Keratinocyte (primary cell): ENCODE measurements around the gene GRAMD2A.

ENCODE experiments used
- EZH2 ChIP-seq: IDR thresholded peaks from one replicate; pipeline ENCODE4 v1.6.1; 2012; ENCODE audit warnings: inconsistent platforms, mild to moderate bottlenecking, low read length, moderate library complexity
- TF ChIP-seq, protein P1 (sequence below), 3 experiments: IDR thresholded peaks in 1 of 3; conservative IDR thresholded peaks in 1 of 3; optimal IDR thresholded peaks in 1 of 3; 2 replicates in 2 of 3; 3 replicates in 1 of 3; pipeline versions ENCODE3 to v1.5.1; 2011; ENCODE audit warnings: low read length in 3 of 3, mild to moderate bottlenecking in 3 of 3, moderate library complexity in 2 of 3, control low read depth in 1 of 3, inconsistent platforms in 1 of 3; ENCODE audit not compliant: insufficient read depth in 2 of 3; ENCODE audit errors: extremely low read depth in 1 of 3

DNA sequence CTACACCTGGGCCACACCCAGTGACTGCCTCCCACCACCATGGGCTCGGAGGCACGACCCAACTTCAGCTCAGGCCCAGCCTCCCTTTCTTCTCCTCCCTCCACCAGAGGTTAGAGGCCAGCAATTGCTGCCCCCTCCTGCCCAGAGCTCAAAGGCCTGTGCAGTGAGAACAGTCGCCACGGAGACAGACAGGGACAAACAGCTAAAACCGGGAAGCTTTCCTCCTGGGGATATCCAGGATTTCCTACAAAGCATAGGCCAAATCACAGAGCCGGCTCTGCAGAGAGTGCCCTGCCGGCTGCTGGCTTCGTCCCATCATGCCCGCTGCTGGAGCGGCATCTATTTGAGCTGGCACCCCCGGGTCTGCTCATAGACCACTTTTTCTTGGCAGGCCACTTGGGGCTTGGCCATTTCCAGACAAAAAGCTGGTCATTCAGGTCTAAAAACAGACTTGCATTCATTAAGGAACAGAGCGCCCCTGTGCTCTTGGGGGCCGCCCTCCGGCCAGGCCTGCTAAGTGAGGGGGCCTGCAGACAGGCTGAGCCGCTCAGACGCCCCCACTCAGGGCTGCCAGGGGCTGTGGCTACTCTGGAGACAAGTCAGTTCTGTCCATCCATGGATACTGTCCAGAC is 17.5 kb downstream of the GRAMD2A start:
- TF ChIP-seq, protein P1, sequence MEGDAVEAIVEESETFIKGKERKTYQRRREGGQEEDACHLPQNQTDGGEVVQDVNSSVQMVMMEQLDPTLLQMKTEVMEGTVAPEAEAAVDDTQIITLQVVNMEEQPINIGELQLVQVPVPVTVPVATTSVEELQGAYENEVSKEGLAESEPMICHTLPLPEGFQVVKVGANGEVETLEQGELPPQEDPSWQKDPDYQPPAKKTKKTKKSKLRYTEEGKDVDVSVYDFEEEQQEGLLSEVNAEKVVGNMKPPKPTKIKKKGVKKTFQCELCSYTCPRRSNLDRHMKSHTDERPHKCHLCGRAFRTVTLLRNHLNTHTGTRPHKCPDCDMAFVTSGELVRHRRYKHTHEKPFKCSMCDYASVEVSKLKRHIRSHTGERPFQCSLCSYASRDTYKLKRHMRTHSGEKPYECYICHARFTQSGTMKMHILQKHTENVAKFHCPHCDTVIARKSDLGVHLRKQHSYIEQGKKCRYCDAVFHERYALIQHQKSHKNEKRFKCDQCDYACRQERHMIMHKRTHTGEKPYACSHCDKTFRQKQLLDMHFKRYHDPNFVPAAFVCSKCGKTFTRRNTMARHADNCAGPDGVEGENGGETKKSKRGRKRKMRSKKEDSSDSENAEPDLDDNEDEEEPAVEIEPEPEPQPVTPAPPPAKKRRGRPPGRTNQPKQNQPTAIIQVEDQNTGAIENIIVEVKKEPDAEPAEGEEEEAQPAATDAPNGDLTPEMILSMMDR (optimal IDR thresholded peaks at IDR 0.05 in 1 of 3, IDR thresholded peaks at IDR 0.05 in 1 of 3, conservative IDR thresholded peaks at IDR 0.05 in 1 of 3; ENCODE audit: extremely low read depth in 1 of 3, insufficient read depth in 2 of 3, low read length in 3 of 3): no peak
- no peak for TF ChIP-seq EZH2
